Liver (tissue), 9 donors: ENCODE measurements around the gene CALML6. TPM values are rescaled to one million over a fixed set of nuclear protein-coding genes. Genes with fewer than 3 reads are reported as not detected.

Source experiments
- DNase-seq: peaks from one replicate; pipeline ENCODE4 v3.0.0-alpha.2; 2017; ENCODE audit warnings: low spot score
- H3K27ac ChIP-seq, 2 donors: one replicate each; pipeline ENCODE4 v1.7.0; 2013; ENCODE audit warnings: inconsistent platforms in 2 of 2, low read length in 2 of 2, control low read depth in 1 of 2, low read depth in 1 of 2, mild to moderate bottlenecking in 1 of 2
- H3K27me3 ChIP-seq, 4 donors: one replicate each; pipeline versions ENCODE4 v1.6.1 to v1.7.0; 2013; ENCODE audit warnings: low read length in 3 of 4, inconsistent platforms in 1 of 4, mild to moderate bottlenecking in 1 of 4, moderate library complexity in 1 of 4; ENCODE audit not compliant: control insufficient read depth in 4 of 4, insufficient read depth in 4 of 4
- H3K36me3 ChIP-seq, 4 donors: one replicate each; pipeline versions ENCODE4 v1.6.1 to v1.7.0; 2013; ENCODE audit warnings: low read length in 3 of 4, mild to moderate bottlenecking in 3 of 4, low read depth in 1 of 4, moderate library complexity in 1 of 4; ENCODE audit not compliant: control insufficient read depth in 4 of 4, insufficient read depth in 3 of 4
- H3K4me1 ChIP-seq, 4 donors: one replicate each; pipeline versions ENCODE4 v1.6.1 to v1.7.0; 2013; ENCODE audit warnings: low read length in 3 of 4, mild to moderate bottlenecking in 3 of 4, moderate library complexity in 1 of 4; ENCODE audit not compliant: control insufficient read depth in 4 of 4, insufficient read depth in 4 of 4
- H3K4me3 ChIP-seq, 3 donors: one replicate each; pipeline versions ENCODE4 v1.6.1 to v1.7.0; 2013; ENCODE audit warnings: low read length in 3 of 3, control low read depth in 1 of 3, low read depth in 1 of 3, mild to moderate bottlenecking in 1 of 3
- H3K9ac ChIP-seq, 2 donors: one replicate each; pipeline ENCODE4 v1.7.0; 2013; ENCODE audit warnings: low read length in 2 of 2, mild to moderate bottlenecking in 2 of 2, moderate library complexity in 2 of 2, control low read depth in 1 of 2, low read depth in 1 of 2
- H3K9me3 ChIP-seq, 4 donors: one replicate each; pipeline versions ENCODE4 v1.6.1 to v1.7.0; 2013; ENCODE audit warnings: low read length in 3 of 4; ENCODE audit not compliant: control insufficient read depth in 4 of 4
- EGR1 ChIP-seq, 2 donors: IDR thresholded peaks; 2 replicates each; pipeline ENCODE4 v1.6.1; 2016 to 2018; ENCODE audit warnings: antibody characterized with exemption in 2 of 2, low read depth in 2 of 2
- FOXA2 ChIP-seq: IDR thresholded peaks from 2 replicates; pipeline ENCODE4 v1.6.1; 2016; ENCODE audit warnings: antibody characterized with exemption
- GABPA ChIP-seq, 2 donors: IDR thresholded peaks in 1 of 2; conservative IDR thresholded peaks in 1 of 2; 2 replicates each; pipeline ENCODE4 v1.6.1; 2016; ENCODE audit warnings: antibody characterized with exemption in 2 of 2, mild to moderate bottlenecking in 1 of 2, moderate library complexity in 1 of 2
- HNF4A ChIP-seq, 2 donors: conservative IDR thresholded peaks; 2 replicates each; pipeline ENCODE4 v1.6.1; 2016; ENCODE audit warnings: antibody characterized with exemption in 2 of 2, mild to moderate bottlenecking in 2 of 2
- HNF4G ChIP-seq: IDR thresholded peaks from 2 replicates; pipeline ENCODE4 v1.6.1; 2016; ENCODE audit warnings: antibody characterized with exemption
- JUND ChIP-seq, 2 donors: IDR thresholded peaks; 2 replicates each; pipeline ENCODE4 v1.6.1; 2016; ENCODE audit warnings: antibody characterized with exemption in 2 of 2
- NR2F2 ChIP-seq: IDR thresholded peaks from 2 replicates; pipeline ENCODE4 v1.6.1; 2016; ENCODE audit warnings: antibody characterized with exemption
- RAD21 ChIP-seq, 2 donors: IDR thresholded peaks; 2 replicates each; pipeline ENCODE4 v1.6.1; 2016; ENCODE audit warnings: antibody characterized with exemption in 2 of 2, mild to moderate bottlenecking in 2 of 2
- RXRA ChIP-seq, 2 donors: IDR thresholded peaks; 2 replicates each; pipeline ENCODE4 v1.6.1; 2017 to 2018; ENCODE audit warnings: antibody characterized with exemption in 2 of 2, mild to moderate bottlenecking in 1 of 2
- TAF1 ChIP-seq: conservative IDR thresholded peaks from 2 replicates; pipeline ENCODE4 v1.6.1; 2016; ENCODE audit warnings: antibody characterized with exemption, mild to moderate bottlenecking
- YY1 ChIP-seq: IDR thresholded peaks from 2 replicates; pipeline ENCODE4 v1.6.1; 2016; ENCODE audit warnings: antibody characterized with exemption, mild to moderate bottlenecking
- WGBS: extraction: QIAGEN DNeasy Blood & Tissue Kit; methylation state at CpG from one replicate; pipeline ENCODE4 v1.1.7; 2013; 5-methylcytosine and 5-hydroxymethylcytosine counted together
- polyA plus RNA-seq, 2 donors: library from polyadenylated mRNA; stranded (reverse) in 1 of 2; unstranded in 1 of 2; fragments of 200-250 nt in 1 of 2; fragments of >200 nt in 1 of 2; fragmentation: Nextera tagmentation in 1 of 2; extraction: Ambion mirVana in 1 of 2; gene quantifications; one replicate each; pipeline versions ENCODE4 v1.2.1 to v1.2.3, GENCODE V29; 2013 to 2015
- total RNA-seq, 2 donors: library from RNA; depleted of rRNA; stranded (reverse); fragments of >200 nt; gene quantifications; one replicate each; pipeline ENCODE4 v1.2.3, GENCODE V29; 2014
- TF ChIP-seq, protein P1 (sequence below): IDR thresholded peaks from 2 replicates; pipeline ENCODE4 v1.6.1; 2016; ENCODE audit warnings: antibody characterized with exemption
- TF ChIP-seq, protein P2 (sequence below): IDR thresholded peaks from 2 replicates; pipeline ENCODE4 v1.6.1; 2016; ENCODE audit warnings: antibody characterized with exemption
- TF ChIP-seq, protein P3 (sequence below): IDR thresholded peaks from 2 replicates; pipeline ENCODE4 v1.6.1; 2016; ENCODE audit warnings: antibody characterized with exemption
- TF ChIP-seq, protein P4 (sequence below): IDR thresholded peaks from 2 replicates; pipeline ENCODE4 v1.6.1; 2016; ENCODE audit warnings: antibody characterized with exemption, mild to moderate bottlenecking
- donor health status: healthy.
- donor health status: healthy.
- donor health status: healthy.
- donor health status: healthy.
- donor health status: healthy.

The CALML6 gene
- total and polyA plus RNA-seq, 4 donors: 0.15 to 0.67 (median 0.47) TPM; not detected in 1

DNA sequence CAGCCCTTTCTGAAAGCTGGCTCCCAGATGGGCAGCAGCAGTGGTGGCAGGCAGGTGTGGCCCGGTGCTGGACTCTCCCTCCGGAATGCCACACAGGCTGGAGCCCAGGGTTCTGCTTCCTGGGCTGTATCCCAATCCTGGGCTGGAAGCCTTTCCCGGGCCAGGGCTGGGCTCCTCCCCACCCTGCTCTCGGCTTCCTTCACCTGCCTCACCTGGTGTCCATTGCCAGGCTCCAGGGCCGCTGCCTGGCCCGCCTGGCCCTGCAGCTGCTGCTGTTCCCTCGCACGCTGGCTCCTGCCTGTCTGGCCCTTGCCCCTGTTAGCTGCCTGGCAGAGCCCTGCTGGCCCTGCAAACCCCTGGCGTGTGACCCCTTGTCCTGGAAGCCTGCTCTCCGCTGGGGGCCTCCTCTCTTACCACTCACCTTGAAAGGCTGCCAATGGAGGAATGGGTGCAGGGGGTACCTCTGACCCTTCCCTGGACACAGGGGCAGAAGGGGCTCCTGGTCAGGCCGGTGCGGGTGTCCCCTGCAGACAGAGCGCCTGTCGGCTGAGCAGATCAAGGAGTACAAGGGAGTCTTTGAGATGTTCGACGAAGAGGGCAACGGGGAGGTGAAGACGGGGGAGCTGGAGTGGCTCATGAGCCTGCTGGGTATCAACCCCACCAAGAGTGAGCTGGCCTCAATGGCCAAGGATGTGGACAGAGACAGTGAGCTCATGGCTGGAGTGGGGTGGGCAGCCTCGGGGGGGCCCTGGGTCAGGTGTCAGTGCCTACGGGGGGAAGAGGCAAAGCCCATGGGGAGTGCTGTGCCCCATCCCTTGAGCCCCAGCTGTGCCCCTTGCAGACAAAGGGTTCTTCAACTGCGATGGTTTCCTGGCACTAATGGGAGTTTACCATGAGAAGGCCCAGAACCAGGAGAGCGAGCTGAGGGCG is 1.1 kb downstream of the CALML6 start:
- DNase-seq: no peak
- Histone ChIP-seq H3K36me3 (no peaks in the 10 kb centered on the region), H3K4me1 (peaks cover 10 to 20% (median 16%) of the 10 kb centered on the region in 4 donors), H3K4me3 (no peak overlapping the region), H3K9ac (no peak overlapping the region), H3K27ac (no peak overlapping the region), H3K27me3 (no peaks in the 10 kb centered on the region), H3K9me3 (no peaks in the 10 kb centered on the region)
- TF ChIP-seq HNF4A (conservative IDR thresholded peaks at IDR 0.05): no peak
- TF ChIP-seq, protein P1, sequence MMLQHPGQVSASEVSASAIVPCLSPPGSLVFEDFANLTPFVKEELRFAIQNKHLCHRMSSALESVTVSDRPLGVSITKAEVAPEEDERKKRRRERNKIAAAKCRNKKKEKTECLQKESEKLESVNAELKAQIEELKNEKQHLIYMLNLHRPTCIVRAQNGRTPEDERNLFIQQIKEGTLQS: no peak
- TF ChIP-seq GABPA (IDR thresholded peaks at IDR 0.05 in 1 of 2, conservative IDR thresholded peaks at IDR 0.05 in 1 of 2): no peak
- TF ChIP-seq JUND (IDR thresholded peaks at IDR 0.05): no peak
- no peak for TF ChIP-seq RXRA (IDR thresholded peaks at IDR 0.05)
- TF ChIP-seq YY1: no peak
- TF ChIP-seq NR2F2: no peak
- TF ChIP-seq, protein P2, sequence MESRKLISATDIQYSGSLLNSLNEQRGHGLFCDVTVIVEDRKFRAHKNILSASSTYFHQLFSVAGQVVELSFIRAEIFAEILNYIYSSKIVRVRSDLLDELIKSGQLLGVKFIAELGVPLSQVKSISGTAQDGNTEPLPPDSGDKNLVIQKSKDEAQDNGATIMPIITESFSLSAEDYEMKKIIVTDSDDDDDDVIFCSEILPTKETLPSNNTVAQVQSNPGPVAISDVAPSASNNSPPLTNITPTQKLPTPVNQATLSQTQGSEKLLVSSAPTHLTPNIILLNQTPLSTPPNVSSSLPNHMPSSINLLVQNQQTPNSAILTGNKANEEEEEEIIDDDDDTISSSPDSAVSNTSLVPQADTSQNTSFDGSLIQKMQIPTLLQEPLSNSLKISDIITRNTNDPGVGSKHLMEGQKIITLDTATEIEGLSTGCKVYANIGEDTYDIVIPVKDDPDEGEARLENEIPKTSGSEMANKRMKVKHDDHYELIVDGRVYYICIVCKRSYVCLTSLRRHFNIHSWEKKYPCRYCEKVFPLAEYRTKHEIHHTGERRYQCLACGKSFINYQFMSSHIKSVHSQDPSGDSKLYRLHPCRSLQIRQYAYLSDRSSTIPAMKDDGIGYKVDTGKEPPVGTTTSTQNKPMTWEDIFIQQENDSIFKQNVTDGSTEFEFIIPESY: no peak
- TF ChIP-seq EGR1 (IDR thresholded peaks at IDR 0.05; ENCODE audit: low read depth in 2 of 2): no peak
- WGBS: 92% methylated on average over 23 of the region's 23 CpGs

DNA sequence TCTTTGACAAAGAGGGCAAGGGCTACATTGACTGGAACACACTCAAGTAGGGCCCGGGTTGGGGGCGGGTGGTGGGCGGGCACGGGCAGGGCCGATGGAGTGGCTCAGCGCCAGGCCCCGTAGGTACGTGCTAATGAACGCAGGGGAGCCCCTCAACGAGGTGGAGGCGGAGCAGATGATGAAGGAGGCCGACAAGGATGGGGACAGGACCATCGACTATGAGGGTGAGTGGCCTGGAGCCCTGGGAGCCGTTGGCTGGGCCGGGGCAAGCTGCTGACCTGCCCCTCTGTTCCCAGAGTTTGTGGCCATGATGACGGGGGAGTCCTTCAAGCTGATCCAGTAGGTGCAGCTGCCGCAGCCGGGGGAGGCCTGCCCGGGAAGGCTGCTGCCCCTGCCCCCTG is 1.8 kb downstream of the CALML6 start:
- TF ChIP-seq RAD21 (IDR thresholded peaks at IDR 0.05): no peak
- TF ChIP-seq, protein P2: no peak
- TF ChIP-seq, protein P3, sequence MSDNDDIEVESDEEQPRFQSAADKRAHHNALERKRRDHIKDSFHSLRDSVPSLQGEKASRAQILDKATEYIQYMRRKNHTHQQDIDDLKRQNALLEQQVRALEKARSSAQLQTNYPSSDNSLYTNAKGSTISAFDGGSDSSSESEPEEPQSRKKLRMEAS: no peak
- TF ChIP-seq NR2F2: no peak
- TF ChIP-seq HNF4G: no peak
- TF ChIP-seq, protein P4, sequence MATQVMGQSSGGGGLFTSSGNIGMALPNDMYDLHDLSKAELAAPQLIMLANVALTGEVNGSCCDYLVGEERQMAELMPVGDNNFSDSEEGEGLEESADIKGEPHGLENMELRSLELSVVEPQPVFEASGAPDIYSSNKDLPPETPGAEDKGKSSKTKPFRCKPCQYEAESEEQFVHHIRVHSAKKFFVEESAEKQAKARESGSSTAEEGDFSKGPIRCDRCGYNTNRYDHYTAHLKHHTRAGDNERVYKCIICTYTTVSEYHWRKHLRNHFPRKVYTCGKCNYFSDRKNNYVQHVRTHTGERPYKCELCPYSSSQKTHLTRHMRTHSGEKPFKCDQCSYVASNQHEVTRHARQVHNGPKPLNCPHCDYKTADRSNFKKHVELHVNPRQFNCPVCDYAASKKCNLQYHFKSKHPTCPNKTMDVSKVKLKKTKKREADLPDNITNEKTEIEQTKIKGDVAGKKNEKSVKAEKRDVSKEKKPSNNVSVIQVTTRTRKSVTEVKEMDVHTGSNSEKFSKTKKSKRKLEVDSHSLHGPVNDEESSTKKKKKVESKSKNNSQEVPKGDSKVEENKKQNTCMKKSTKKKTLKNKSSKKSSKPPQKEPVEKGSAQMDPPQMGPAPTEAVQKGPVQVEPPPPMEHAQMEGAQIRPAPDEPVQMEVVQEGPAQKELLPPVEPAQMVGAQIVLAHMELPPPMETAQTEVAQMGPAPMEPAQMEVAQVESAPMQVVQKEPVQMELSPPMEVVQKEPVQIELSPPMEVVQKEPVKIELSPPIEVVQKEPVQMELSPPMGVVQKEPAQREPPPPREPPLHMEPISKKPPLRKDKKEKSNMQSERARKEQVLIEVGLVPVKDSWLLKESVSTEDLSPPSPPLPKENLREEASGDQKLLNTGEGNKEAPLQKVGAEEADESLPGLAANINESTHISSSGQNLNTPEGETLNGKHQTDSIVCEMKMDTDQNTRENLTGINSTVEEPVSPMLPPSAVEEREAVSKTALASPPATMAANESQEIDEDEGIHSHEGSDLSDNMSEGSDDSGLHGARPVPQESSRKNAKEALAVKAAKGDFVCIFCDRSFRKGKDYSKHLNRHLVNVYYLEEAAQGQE: no peak
- TF ChIP-seq HNF4A (conservative IDR thresholded peaks at IDR 0.05): no peak
- TF ChIP-seq TAF1: no peak
- TF ChIP-seq RXRA (IDR thresholded peaks at IDR 0.05): no peak
- TF ChIP-seq FOXA2: no peak
- H3K4me3 ChIP-seq: no peak overlapping the region
- no peak for DNase-seq
- no peak overlapping the region for H3K27ac ChIP-seq
- H3K36me3 ChIP-seq: no peaks in the 10 kb centered on the region
- no peaks in the 10 kb centered on the region for H3K27me3 ChIP-seq
- H3K4me1 ChIP-seq: peaks cover 10 to 20% (median 16%) of the 10 kb centered on the region in 4 donors
- H3K9me3 ChIP-seq: no peaks in the 10 kb centered on the region
- no peak overlapping the region for H3K9ac ChIP-seq
- WGBS: 90% methylated on average over 19 of the region's 19 CpGs
